Heart left ventricle (tissue), 13 donors: Measurements from ENCODE around the gene NTM.

Source experiments
- CTCF ChIP-seq, 12 donors: fragments of 200-600 bp; sonication (generic) in 4 of 12; IDR thresholded peaks; one replicate each; pipeline versions ENCODE4 v1.5.0 to v1.8.0; 2018 to 2022; ENCODE audit warnings: antibody characterized with exemption in 12 of 12, mild to moderate bottlenecking in 5 of 12
- POLR2A ChIP-seq, 2 donors: fragments of 450-650 bp; IDR thresholded peaks; one replicate each; pipeline ENCODE4 v1.6.1; 2017; ENCODE audit warnings: antibody characterized with exemption in 2 of 2, mild to moderate bottlenecking in 2 of 2, moderate library complexity in 2 of 2
- donor health status: ischemic (EF 13 %, LVEDD 7.1; RV severe dilation, severe dysfunction).
- donor health status: DM: no; HTN: yes; CAD: no.
- donor health status: DM: no; HTN: no; CAD: no.
- donor health status: ischemic (EF 25% LVEDD 6.9; RV normal size, moderate dysfunction).
- donor health status: ischemic (EF 25% LVEDD 5.7; RV mildly dilated, moderate dysfunction).
- donor health status: ischemic (EF 35%, LVEDD 5.7; RV mildly dilated, moderate dysfunction).
- donor health status: nonischemic (EF 11% LVEDD 7.7; RV severe dilation, severe dysfunction).
- donor health status: DM: yes; HTN: yes; CAD: no.
- donor health status: PGD.
- donor health status: ischemic (EF 29% LVEDD 5.4; RV normal size, mild dysfunction).
- donor health status: nonischemic (EF 23%, LVEDD 6.1; RV moderate dilation, normal function).

GRCh38 chr11:131447898-131448297 is 77.5 kb downstream of the NTM start:
- no peak for TF ChIP-seq CTCF (IDR thresholded peaks at IDR 0.05)
- TF ChIP-seq POLR2A (IDR thresholded peaks at IDR 0.05), result no peak
